Measurements from ENCODE around the gene TNFRSF19. TPM values are rescaled to one million over a fixed set of nuclear protein-coding genes. Genes with fewer than 3 reads are reported as not detected.

Gene TNFRSF19
- total and polyA plus RNA-seq, 2 of the 13 experiments (the other 11 are each of a cell fraction or from before 2014, with no cell fraction given) = 75.3 to 77.7 TPM

DNA sequence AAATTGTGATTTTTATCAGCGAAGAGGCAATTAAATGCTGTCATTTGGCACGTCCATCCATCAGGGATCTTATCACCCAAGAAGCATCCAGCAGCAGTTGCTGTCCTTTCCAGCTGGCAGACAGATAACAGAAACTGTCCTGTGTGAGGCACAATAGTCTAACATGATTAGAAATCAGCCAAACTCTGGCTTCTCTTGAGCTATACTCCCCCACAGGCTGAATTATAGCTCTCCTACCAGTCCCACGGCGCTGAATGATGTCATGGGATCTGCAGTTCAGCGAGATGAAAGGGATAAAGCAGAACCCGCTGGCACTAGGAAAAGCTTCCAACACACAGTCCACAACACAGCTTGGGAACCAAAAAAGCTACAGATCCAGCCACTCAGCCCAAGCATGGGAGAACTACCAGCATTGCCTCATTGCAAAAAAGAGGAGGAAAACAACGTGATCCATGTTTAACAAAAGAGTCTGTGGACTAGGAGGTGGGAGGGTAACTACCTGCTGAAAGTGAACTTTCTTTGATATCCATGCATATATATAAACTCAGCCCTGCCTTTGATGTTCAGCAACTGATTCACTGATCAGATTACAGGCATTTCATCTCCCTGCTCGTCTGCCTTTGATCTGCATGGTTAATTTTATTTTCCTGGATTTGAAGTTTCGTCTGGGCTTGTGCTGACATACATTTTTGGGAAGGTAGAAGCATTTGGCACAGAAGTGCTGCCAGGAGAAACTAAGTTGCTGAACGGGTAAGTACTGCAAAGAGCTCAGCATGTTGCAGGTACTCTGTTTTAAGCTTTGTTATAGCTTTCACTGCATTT is at the start of gene TNFRSF19 (continued):
- TF ChIP-seq ETV6 (CRISPR knock-in tag; conservative IDR thresholded peaks at IDR 0.05) (no peak), ZNF44 (CRISPR knock-in tag; IDR thresholded peaks at IDR 0.05) (no peak; the same call in 1 of the 2 replicates), IKZF4 (CRISPR knock-in tag; IDR thresholded peaks at IDR 0.05; ENCODE audit: borderline replicate concordance, low read depth, not compliant biosample characterization) (no peak), HHEX (CRISPR knock-in tag; IDR thresholded peaks at IDR 0.05) (peak; percentile 15; the same call in 1 of the 2 replicates), SIX1 (CRISPR knock-in tag; IDR thresholded peaks at IDR 0.05; ENCODE audit: borderline replicate concordance) (peak; percentile 95), GLI4 (CRISPR knock-in tag; IDR thresholded peaks at IDR 0.05; ENCODE audit: borderline replicate concordance) (no peak), HDAC1 (CRISPR knock-in tag; IDR thresholded peaks at IDR 0.05) (peak; percentile 34; the same call in 1 of the 2 replicates), ZNF773 (CRISPR knock-in tag; IDR thresholded peaks at IDR 0.05; ENCODE audit: borderline replicate concordance) (no peak), ZNF337 (CRISPR knock-in tag; IDR thresholded peaks at IDR 0.05; ENCODE audit: borderline replicate concordance, low read depth) (0 out of 2 replicates have a peak, but pooled peaks have one; percentile 44), ZSCAN25 (CRISPR knock-in tag; IDR thresholded peaks at IDR 0.05) (no peak), SKI (IDR thresholded peaks at IDR 0.05; ENCODE audit: partially characterized antibody) (peak; percentile 18), ONECUT2 (CRISPR knock-in tag; IDR thresholded peaks at IDR 0.05) (peak; percentile 25; the same call in 1 of the 2 replicates), SOX6 (IDR thresholded peaks at IDR 0.05) (no peak), SOX6 (CRISPR knock-in tag; IDR thresholded peaks at IDR 0.05) (peak; percentile 81), TARDBP (CRISPR knock-in tag; IDR thresholded peaks at IDR 0.05) (peak; percentile 71; the same call in 1 of the 2 replicates), RARA (CRISPR knock-in tag; IDR thresholded peaks at IDR 0.05) (peak; percentile 33), ZNF792 (CRISPR knock-in tag; IDR thresholded peaks at IDR 0.05) (0 out of 2 replicates have a peak, but pooled peaks have one; percentile 18)
- TF ChIP-seq, protein P1, sequence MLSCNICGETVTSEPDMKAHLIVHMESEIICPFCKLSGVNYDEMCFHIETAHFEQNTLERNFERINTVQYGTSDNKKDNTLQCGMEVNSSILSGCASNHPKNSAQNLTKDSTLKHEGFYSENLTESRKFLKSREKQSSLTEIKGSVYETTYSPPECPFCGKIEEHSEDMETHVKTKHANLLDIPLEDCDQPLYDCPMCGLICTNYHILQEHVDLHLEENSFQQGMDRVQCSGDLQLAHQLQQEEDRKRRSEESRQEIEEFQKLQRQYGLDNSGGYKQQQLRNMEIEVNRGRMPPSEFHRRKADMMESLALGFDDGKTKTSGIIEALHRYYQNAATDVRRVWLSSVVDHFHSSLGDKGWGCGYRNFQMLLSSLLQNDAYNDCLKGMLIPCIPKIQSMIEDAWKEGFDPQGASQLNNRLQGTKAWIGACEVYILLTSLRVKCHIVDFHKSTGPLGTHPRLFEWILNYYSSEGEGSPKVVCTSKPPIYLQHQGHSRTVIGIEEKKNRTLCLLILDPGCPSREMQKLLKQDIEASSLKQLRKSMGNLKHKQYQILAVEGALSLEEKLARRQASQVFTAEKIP (CRISPR knock-in tag; IDR thresholded peaks at IDR 0.05; ENCODE audit: borderline replicate concordance) = no peak
- TF ChIP-seq, protein P2, sequence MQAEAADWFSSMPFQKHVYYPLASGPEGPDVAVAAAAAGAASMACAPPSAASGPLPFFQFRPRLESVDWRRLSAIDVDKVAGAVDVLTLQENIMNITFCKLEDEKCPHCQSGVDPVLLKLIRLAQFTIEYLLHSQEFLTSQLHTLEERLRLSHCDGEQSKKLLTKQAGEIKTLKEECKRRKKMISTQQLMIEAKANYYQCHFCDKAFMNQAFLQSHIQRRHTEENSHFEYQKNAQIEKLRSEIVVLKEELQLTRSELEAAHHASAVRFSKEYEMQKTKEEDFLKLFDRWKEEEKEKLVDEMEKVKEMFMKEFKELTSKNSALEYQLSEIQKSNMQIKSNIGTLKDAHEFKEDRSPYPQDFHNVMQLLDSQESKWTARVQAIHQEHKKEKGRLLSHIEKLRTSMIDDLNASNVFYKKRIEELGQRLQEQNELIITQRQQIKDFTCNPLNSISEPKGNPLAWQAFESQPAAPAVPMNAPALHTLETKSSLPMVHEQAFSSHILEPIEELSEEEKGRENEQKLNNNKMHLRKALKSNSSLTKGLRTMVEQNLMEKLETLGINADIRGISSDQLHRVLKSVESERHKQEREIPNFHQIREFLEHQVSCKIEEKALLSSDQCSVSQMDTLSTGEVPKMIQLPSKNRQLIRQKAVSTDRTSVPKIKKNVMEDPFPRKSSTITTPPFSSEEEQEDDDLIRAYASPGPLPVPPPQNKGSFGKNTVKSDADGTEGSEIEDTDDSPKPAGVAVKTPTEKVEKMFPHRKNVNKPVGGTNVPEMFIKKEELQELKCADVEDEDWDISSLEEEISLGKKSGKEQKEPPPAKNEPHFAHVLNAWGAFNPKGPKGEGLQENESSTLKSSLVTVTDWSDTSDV (CRISPR knock-in tag; IDR thresholded peaks at IDR 0.05) = no peak
- TF ChIP-seq, protein P3, sequence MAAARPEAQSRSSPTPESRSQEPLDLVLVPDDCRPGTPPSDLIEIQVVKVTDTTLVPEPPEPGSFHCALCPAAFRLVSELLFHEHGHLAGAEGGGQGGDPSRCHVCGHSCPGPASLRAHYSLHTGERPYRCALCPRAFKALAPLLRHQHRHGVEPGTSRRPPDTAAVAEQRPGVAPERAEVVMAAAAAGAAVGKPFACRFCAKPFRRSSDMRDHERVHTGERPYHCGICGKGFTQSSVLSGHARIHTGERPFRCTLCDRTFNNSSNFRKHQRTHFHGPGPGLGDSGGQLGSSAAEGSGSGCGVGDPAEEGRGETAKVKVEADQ (CRISPR knock-in tag; IDR thresholded peaks at IDR 0.05; ENCODE audit: borderline replicate concordance) = no peak
- TF ChIP-seq, protein P4, sequence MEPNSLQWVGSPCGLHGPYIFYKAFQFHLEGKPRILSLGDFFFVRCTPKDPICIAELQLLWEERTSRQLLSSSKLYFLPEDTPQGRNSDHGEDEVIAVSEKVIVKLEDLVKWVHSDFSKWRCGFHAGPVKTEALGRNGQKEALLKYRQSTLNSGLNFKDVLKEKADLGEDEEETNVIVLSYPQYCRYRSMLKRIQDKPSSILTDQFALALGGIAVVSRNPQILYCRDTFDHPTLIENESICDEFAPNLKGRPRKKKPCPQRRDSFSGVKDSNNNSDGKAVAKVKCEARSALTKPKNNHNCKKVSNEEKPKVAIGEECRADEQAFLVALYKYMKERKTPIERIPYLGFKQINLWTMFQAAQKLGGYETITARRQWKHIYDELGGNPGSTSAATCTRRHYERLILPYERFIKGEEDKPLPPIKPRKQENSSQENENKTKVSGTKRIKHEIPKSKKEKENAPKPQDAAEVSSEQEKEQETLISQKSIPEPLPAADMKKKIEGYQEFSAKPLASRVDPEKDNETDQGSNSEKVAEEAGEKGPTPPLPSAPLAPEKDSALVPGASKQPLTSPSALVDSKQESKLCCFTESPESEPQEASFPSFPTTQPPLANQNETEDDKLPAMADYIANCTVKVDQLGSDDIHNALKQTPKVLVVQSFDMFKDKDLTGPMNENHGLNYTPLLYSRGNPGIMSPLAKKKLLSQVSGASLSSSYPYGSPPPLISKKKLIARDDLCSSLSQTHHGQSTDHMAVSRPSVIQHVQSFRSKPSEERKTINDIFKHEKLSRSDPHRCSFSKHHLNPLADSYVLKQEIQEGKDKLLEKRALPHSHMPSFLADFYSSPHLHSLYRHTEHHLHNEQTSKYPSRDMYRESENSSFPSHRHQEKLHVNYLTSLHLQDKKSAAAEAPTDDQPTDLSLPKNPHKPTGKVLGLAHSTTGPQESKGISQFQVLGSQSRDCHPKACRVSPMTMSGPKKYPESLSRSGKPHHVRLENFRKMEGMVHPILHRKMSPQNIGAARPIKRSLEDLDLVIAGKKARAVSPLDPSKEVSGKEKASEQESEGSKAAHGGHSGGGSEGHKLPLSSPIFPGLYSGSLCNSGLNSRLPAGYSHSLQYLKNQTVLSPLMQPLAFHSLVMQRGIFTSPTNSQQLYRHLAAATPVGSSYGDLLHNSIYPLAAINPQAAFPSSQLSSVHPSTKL (CRISPR knock-in tag; IDR thresholded peaks at IDR 0.05) = peak; percentile 69
